Ectodermal cell (in vitro differentiated cells): Measurements from ENCODE around the gene ARFRP1.
A peak's percentile ranks its signal among the peaks of the same experiment; 100 is the strongest.

ENCODE experiments used
- H3K27ac ChIP-seq: 2 replicates; pipeline ENCODE4 v1.7.0; 2013; ENCODE audit warnings: mild to moderate bottlenecking, low read depth, low read length; ENCODE audit not compliant: insufficient read depth, poor library complexity, severe bottlenecking
- H3K27me3 ChIP-seq: 2 replicates; pipeline ENCODE4 v1.7.0; 2013; ENCODE audit warnings: mild to moderate bottlenecking, low read length; ENCODE audit not compliant: insufficient read depth, control insufficient read depth, poor library complexity, severe bottlenecking
- H3K36me3 ChIP-seq: one replicate; pipeline ENCODE4 v1.7.0; 2013; ENCODE audit warnings: low read length; ENCODE audit not compliant: control insufficient read depth, insufficient read depth
- H3K4me1 ChIP-seq: one replicate; pipeline ENCODE4 v1.7.0; 2013; ENCODE audit warnings: low read length; ENCODE audit not compliant: control insufficient read depth, insufficient read depth
- H3K4me3 ChIP-seq: 2 replicates; pipeline ENCODE4 v1.7.0; 2013; ENCODE audit warnings: low read depth, low read length, control low read depth; ENCODE audit not compliant: insufficient read depth
- H3K9me3 ChIP-seq: 2 replicates; pipeline ENCODE4 v1.7.0; 2013; ENCODE audit warnings: mild to moderate bottlenecking, low read length, moderate library complexity; ENCODE audit not compliant: control insufficient read depth
- WGBS, 2 experiments: methylation state at CpG; one replicate each; pipeline ENCODE4 v1.1.7; 2013; ENCODE audit warnings: missing lambda C conversion rate in 2 of 2; 5-methylcytosine and 5-hydroxymethylcytosine counted together

The ARFRP1 gene

GRCh38 chr20:63708301-63709148, 749 bp upstream of the ARFRP1 start:
- Histone ChIP-seq H3K4me3 (peak overlapping the region; percentile 95), H3K9me3 (no peaks in the 10 kb centered on the region), H3K4me1 (peaks cover 5% of the 10 kb centered on the region), H3K27me3 (no peaks in the 10 kb centered on the region), H3K27ac (no peak overlapping the region), H3K36me3 (peaks cover 32% of the 10 kb centered on the region)
- WGBS, 2 experiments = 28 to 29% methylated on average over 67 of the region's 67 CpGs

- no peaks in the 10 kb centered on the region for H3K27me3 ChIP-seq
Observed at GRCh38 chr20:63706852-63707557, 771 bp downstream of the ARFRP1 start.

DNA sequence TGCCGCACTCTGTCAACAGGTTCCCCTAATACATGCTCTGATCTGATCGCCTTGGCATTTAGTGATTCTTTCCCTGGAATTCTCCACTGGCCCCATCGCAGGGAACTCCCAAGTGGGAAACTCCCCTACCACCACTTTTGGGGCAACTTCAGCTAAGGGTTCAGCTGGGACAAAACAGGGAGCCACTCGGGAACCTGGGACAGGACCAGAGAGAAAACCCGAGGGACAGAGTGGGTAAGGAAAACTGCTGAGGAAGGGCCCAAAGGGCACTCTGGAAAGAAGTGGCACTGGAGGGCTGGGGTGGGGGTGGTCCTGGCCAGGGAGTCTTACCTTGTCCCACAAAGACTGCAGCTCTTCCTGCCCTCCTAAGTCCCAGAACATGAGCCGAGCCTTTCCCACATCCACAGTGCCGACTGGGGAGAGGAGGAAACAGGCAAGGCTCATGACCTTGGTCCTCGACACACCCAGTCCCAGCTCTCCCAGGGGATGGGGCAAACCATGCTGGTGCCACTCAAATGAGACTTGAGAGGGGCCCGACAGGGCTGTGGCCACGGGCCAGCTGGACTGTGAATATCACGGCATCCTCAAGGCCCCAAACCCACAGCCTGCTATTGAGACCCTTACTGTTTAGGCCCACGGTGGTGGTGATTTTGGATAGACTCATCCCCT, 1.6 kb downstream of the ARFRP1 start:
- Histone ChIP-seq H3K27ac (no peak overlapping the region), H3K36me3 (peaks cover 14% of the 10 kb centered on the region), H3K4me1 (peaks cover 5% of the 10 kb centered on the region), H3K9me3 (no peaks in the 10 kb centered on the region), H3K27me3 (no peaks in the 10 kb centered on the region), H3K4me3 (no peak overlapping the region)
- 93 to 95% methylated on average over 12 of the region's 12 CpGs for WGBS, 2 experiments

More at GRCh38 chr20:63706852-63707557, 771 bp downstream of the ARFRP1 start:
- H3K36me3 ChIP-seq = peaks cover 22% of the 10 kb centered on the region
- peak overlapping the region; percentile 95 for H3K4me3 ChIP-seq
- no peaks in the 10 kb centered on the region for H3K9me3 ChIP-seq
- WGBS, 2 experiments = 8 to 9% methylated on average over 56 of the region's 56 CpGs
- H3K4me1 ChIP-seq = peaks cover 5% of the 10 kb centered on the region
- H3K27ac ChIP-seq = peak overlapping the region; percentile 60

DNA sequence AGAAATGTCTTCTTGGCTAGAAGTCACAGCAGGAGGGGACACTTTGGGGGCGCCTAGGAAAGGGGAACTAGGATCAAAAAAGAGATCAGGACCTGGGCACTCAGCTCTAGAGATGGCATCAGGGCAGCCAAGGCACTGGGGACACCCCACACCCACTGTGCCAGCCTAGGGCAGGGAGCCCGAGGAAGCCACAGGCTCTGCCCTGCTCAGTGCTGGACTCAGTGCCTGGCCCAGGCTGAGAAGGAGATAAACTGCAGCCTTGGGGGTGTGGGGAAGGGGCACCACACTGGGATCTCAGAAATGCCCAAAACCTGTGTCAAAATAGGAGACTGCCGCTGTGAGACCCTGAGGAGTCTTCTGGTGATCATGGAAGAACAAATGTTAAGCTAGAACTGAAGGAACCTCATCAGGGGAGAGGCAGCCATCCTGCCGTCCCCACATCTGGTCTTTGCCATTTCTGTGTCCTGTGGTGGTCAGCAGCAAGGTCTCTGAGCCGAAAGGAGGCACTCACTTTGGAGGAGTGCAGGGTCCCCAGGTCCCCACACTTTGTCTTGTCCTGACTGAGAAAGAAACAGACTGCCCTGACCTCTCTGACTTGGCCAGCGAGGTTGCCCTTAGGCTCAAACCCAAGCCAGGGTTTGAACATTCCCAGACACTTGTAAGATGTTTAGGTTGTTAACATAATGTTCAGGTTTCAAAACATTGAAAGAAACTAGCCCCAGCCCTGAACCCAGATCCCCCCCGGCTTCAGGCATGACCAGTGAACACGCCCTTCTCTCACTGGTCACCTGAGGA, 2.3 kb downstream of the ARFRP1 start:
- Histone ChIP-seq H3K4me3 (no peak overlapping the region), H3K27me3 (no peaks in the 10 kb centered on the region), H3K27ac (no peak overlapping the region), H3K9me3 (no peaks in the 10 kb centered on the region), H3K36me3 (peaks cover 13% of the 10 kb centered on the region), H3K4me1 (peaks cover 5% of the 10 kb centered on the region)
- 93 to 96% methylated on average over 8 of the region's 8 CpGs for WGBS, 2 experiments

DNA sequence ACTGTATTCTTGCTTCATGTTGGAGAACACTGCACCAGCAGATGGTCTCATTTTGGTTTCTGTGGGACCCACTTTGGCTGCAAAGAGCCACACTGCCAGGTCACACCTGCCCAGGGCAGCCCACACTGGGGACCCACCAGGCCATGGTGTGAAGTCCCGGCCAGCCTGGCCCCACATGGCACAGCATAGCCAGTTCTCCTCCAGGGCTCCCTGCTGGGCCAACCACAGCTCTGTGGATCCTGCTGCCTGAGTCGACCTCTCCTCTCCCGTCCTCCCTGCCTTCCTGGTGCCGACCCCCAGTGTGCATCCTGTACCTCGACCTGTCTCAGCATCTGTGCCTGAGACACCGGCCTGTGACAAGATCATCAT, 3.0 kb downstream of the ARFRP1 start:
- Histone ChIP-seq H3K4me3 (no peak overlapping the region), H3K27me3 (no peaks in the 10 kb centered on the region), H3K27ac (no peak overlapping the region), H3K9me3 (no peaks in the 10 kb centered on the region), H3K36me3 (peaks cover 13% of the 10 kb centered on the region), H3K4me1 (peaks cover 5% of the 10 kb centered on the region)
- WGBS, 2 experiments = 87 to 88% methylated on average over 6 of the region's 6 CpGs

DNA sequence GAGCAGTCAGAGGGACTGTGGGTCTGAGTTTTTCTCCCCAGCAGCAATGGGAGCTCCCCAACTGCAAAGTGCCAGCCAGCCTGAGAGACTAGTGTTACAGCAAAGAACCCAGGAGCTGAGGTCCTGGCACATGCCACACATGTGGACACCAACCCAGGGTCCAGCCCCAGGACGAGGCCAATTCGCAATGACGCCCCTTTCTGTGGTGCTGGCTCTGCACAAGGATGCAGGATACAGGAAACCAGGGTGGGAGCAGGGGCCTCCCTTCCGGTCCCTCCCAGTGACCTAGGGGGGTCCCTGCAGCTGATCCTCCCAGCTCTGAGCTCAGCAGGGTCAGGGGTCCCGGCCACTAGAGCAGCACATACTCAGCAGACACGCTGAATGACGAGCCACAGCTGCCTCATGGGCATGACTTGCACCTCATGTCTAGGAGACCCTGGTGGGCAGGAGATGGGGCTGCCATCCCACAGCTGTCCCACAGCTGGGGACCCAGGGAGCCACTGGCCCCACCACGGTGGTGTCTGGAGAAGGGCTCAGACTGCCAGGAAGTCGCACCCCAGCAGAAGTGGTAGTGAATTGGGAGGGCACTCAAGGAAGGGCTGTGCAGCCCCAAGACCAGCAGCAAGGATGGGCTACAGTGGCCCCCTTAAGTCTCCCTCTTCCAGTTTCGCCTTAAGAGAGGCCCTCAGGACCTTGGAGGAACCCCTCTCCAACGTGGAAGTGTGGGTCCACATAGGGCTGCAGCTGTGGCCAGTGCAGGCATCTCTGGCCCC, 3.6 kb downstream of the ARFRP1 start:
- no peak overlapping the region for H3K27ac ChIP-seq
- no peaks in the 10 kb centered on the region for H3K27me3 ChIP-seq
- WGBS, 2 experiments = 94% methylated on average over 11 of the region's 11 CpGs
- peaks cover 13% of the 10 kb centered on the region for H3K36me3 ChIP-seq
- H3K4me3 ChIP-seq = no peak overlapping the region
- H3K9me3 ChIP-seq = no peaks in the 10 kb centered on the region
- peaks cover 5% of the 10 kb centered on the region for H3K4me1 ChIP-seq

DNA sequence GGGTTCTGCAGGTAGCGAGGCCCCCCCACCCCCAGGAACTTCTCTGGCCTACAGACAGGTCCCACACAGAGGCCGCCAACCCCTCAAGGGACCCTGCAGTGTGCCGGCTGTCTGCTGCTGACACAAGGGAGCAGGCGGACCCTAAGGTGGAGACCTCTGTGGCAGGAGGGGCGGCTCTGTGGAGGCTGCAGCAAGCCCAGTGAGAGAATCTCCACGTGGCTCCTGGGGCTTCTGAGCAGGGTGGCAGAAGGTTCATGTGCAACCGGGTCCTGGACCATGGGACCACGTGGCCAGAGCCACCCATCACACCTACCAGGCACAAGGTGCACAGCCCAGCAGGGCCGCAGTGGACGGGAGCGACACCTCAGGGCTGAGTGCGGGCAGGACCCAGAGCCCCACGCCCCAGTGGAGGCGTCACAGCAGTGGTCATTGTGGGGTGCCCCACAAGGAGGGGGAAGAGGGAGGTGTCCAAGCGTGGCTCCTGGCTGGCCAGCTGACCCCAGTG, 4.3 kb downstream of the ARFRP1 start:
- H3K9me3 ChIP-seq = no peaks in the 10 kb centered on the region
- H3K36me3 ChIP-seq = peaks cover 13% of the 10 kb centered on the region
- WGBS, 2 experiments = 95 to 96% methylated on average over 15 of the region's 15 CpGs
- no peak overlapping the region for H3K4me3 ChIP-seq
- H3K27me3 ChIP-seq = no peaks in the 10 kb centered on the region
- no peaks in the 10 kb centered on the region for H3K4me1 ChIP-seq
- H3K27ac ChIP-seq = no peak overlapping the region

- H3K27me3 ChIP-seq = no peaks in the 10 kb centered on the region
- no peak overlapping the region for H3K27ac ChIP-seq
- H3K4me3 ChIP-seq = no peak overlapping the region
- peaks cover 13% of the 10 kb centered on the region for H3K36me3 ChIP-seq
- H3K4me1 ChIP-seq = no peaks in the 10 kb centered on the region
- H3K9me3 ChIP-seq = no peaks in the 10 kb centered on the region
- 87% methylated on average over 13 of the region's 13 CpGs for WGBS, 2 experiments
Observed at GRCh38 chr20:63702751-63703470, 4.9 kb downstream of the ARFRP1 start.
